Loucy (cell line): ENCODE results near the gene CNIH3.
A peak's percentile ranks its signal among the peaks of the same experiment; 100 is the strongest.

Source experiments
- H2AFZ ChIP-seq: fragments of 200-600 bp; sonication (generic); 2 replicates; pipeline ENCODE4 v1.6.0; 2016; ENCODE audit warnings: antibody characterized with exemption, mild to moderate bottlenecking, low read length, moderate library complexity
- H3F3A ChIP-seq: fragments of 200-600 bp; 2 replicates; pipeline ENCODE4 v1.6.0; 2016; ENCODE audit warnings: antibody characterized with exemption, low read depth, mild to moderate bottlenecking
- H3K27me3 ChIP-seq: fragments of 200-600 bp; sonication (generic); 2 replicates; pipeline ENCODE4 v1.6.1; 2014; ENCODE audit warnings: low read length, mild to moderate bottlenecking; ENCODE audit not compliant: insufficient read depth, poor library complexity, severe bottlenecking
- H3K36me3 ChIP-seq: fragments of 200-600 bp; sonication (generic); 2 replicates; pipeline ENCODE4 v1.6.1; 2016; ENCODE audit warnings: low read length; ENCODE audit not compliant: insufficient read depth
- H3K4me1 ChIP-seq: fragments of 200-600 bp; sonication (generic); 2 replicates; pipeline ENCODE4 v1.5.1; 2014; ENCODE audit warnings: low read length, mild to moderate bottlenecking; ENCODE audit not compliant: insufficient read depth, poor library complexity, severe bottlenecking
- H3K4me2 ChIP-seq: fragments of 200-600 bp; sonication (generic); 2 replicates; pipeline ENCODE4 v1.6.0; 2014; ENCODE audit warnings: antibody characterized with exemption, low read length, low read depth, mild to moderate bottlenecking; ENCODE audit not compliant: poor library complexity, severe bottlenecking
- H3K4me3 ChIP-seq: fragments of 200-600 bp; sonication (generic); 2 replicates; pipeline ENCODE4 v1.5.1; 2014; ENCODE audit warnings: low read length, mild to moderate bottlenecking, mixed read lengths; ENCODE audit not compliant: poor library complexity, severe bottlenecking
- H3K79me2 ChIP-seq: fragments of 200-600 bp; sonication (generic); 2 replicates; pipeline ENCODE4 v1.6.1; 2014; ENCODE audit warnings: low read length; ENCODE audit not compliant: insufficient read depth
- H3K9ac ChIP-seq: fragments of 200-600 bp; sonication (generic); 2 replicates; pipeline ENCODE4 v1.6.0; 2014; ENCODE audit warnings: mild to moderate bottlenecking, low read depth, low read length, moderate library complexity; ENCODE audit not compliant: poor library complexity, severe bottlenecking
- H3K9me2 ChIP-seq: fragments of 200-600 bp; sonication (generic); replicated peaks from 2 replicates; pipeline ENCODE4 v1.6.1; 2016; ENCODE audit warnings: low read depth, low read length, mixed read lengths
- H3K9me3 ChIP-seq: fragments of 200-600 bp; sonication (generic); 2 replicates; pipeline ENCODE4 v1.6.1; 2014; ENCODE audit warnings: mild to moderate bottlenecking, antibody characterized with exemption, low read length, low read depth; ENCODE audit not compliant: insufficient read depth
- H4K20me1 ChIP-seq: fragments of 200-600 bp; sonication (generic); 2 replicates; pipeline ENCODE4 v1.6.0; 2014; ENCODE audit warnings: antibody characterized with exemption, low read length, mild to moderate bottlenecking; ENCODE audit not compliant: insufficient read depth, poor library complexity, severe bottlenecking
- EZH2phosphoT487 ChIP-seq: fragments of 200-600 bp; IDR thresholded peaks from 2 replicates; pipeline ENCODE4 v1.6.1; 2018; ENCODE audit warnings: antibody characterized with exemption, mild to moderate bottlenecking, moderate library complexity, borderline replicate concordance
- TF ChIP-seq, protein P1 (sequence below): fragments of 200-600 bp; sonication (generic); conservative IDR thresholded peaks from 2 replicates; pipeline ENCODE4 v1.5.1; 2014; ENCODE audit warnings: mild to moderate bottlenecking, antibody characterized with exemption, low read length

Gene CNIH3

DNA sequence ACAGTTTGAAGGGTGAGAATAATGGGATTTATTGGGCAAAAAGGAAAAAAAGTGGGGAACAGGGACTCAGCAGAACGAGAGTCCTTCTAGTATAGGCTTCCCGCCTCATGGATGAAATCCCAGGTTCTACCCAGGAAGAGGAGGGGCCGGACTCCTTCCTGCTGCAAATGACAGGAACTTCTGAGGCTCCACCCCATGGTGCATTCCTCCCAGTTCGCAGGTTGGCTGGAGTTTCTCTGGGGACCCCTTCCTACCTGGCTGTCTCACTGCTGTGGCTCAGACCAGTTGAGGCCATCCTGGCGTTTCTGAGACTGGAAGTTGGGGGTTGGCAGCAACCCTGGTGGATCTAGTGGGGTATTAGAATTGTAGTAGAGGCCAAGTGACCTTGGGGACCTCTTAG lies 27.5 kb downstream of the CNIH3 start:
- H3K9me2 ChIP-seq: no peaks in the 10 kb centered on the region
- H3K4me2 ChIP-seq: no peak overlapping the region
- no peaks in the 10 kb centered on the region for H3K9me3 ChIP-seq
- peaks cover 41% of the 10 kb centered on the region for H3K4me1 ChIP-seq
- no peak overlapping the region for H2AFZ ChIP-seq
- no peak for TF ChIP-seq EZH2phosphoT487
- TF ChIP-seq, protein P1, sequence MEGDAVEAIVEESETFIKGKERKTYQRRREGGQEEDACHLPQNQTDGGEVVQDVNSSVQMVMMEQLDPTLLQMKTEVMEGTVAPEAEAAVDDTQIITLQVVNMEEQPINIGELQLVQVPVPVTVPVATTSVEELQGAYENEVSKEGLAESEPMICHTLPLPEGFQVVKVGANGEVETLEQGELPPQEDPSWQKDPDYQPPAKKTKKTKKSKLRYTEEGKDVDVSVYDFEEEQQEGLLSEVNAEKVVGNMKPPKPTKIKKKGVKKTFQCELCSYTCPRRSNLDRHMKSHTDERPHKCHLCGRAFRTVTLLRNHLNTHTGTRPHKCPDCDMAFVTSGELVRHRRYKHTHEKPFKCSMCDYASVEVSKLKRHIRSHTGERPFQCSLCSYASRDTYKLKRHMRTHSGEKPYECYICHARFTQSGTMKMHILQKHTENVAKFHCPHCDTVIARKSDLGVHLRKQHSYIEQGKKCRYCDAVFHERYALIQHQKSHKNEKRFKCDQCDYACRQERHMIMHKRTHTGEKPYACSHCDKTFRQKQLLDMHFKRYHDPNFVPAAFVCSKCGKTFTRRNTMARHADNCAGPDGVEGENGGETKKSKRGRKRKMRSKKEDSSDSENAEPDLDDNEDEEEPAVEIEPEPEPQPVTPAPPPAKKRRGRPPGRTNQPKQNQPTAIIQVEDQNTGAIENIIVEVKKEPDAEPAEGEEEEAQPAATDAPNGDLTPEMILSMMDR: no peak
- H3K4me3 ChIP-seq: no peak overlapping the region
- no peaks in the 10 kb centered on the region for H3K27me3 ChIP-seq
- H4K20me1 ChIP-seq: no peaks in the 10 kb centered on the region
- no peaks in the 10 kb centered on the region for H3F3A ChIP-seq
- no peaks in the 10 kb centered on the region for H3K36me3 ChIP-seq
- H3K79me2 ChIP-seq: peaks cover 11% of the 10 kb centered on the region; the same call in 1 of the 2 replicates
- no peak overlapping the region for H3K9ac ChIP-seq

DNA sequence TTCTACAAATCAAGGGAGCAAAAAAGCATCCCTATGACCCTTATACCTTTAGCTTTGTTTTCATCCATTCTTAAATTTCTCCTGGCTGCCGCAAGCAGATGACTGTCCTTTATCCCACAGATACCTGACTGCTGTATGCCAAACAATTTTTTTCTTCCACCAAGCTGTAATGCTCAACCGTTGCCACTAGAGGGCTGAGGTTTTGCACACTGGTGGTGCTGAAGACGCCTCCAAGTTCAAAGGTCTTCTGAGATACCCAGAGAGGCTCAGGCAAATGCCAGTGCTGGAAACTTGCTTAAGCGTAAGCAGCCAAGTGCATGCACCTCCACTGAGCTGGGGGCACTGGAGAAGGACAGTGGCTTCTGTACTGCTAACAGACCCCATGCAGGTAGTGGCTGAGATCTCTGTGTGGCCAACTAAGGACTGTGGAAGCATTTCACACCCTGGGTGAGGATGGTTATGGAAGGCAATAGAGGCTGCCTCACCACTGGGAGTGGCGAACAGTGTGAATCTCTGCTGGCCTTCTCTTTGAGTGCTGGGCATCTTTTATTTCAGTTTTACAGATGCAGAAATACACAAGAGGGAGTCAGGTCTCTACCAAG lies 28.5 kb downstream of the CNIH3 start:
- H2AFZ ChIP-seq: no peak overlapping the region
- 0 out of 2 replicates have a peak, but pooled peaks cover 3% of the 10 kb centered on the region for H3F3A ChIP-seq
- peaks cover 49% of the 10 kb centered on the region for H3K4me1 ChIP-seq
- H3K79me2 ChIP-seq: peaks cover 11% of the 10 kb centered on the region; the same call in 1 of the 2 replicates
- no peak overlapping the region for H3K4me2 ChIP-seq
- H3K9me3 ChIP-seq: no peaks in the 10 kb centered on the region
- H3K36me3 ChIP-seq: no peaks in the 10 kb centered on the region
- no peaks in the 10 kb centered on the region for H3K9me2 ChIP-seq
- H4K20me1 ChIP-seq: no peaks in the 10 kb centered on the region
- no peak overlapping the region for H3K4me3 ChIP-seq
- no peaks in the 10 kb centered on the region for H3K27me3 ChIP-seq
- TF ChIP-seq EZH2phosphoT487: no peak
- TF ChIP-seq, protein P1: peak; percentile 95
- no peak overlapping the region for H3K9ac ChIP-seq

DNA sequence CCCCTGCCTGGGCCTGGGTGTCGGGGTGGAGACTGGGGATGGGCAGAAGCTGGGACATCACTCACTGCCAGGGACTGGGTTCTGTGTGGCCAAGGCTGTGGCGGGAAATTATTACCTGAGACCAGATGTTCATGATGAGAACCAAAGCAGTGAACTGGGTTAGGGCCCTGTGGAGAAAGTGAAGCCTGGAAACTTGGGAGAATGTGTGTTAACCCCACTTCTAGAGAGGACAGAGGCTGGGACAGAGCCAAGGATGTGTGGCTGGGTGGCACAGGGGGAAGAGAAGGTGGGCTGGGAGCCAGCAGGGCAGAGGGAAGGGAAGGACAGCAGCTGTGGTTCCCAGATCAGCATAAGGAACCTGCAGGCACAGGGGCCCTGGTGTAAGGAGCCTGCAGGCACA lies 31.3 kb downstream of the CNIH3 start:
- Histone ChIP-seq H3K4me3 (no peak overlapping the region), H3K27me3 (no peaks in the 10 kb centered on the region), H3K9me3 (no peaks in the 10 kb centered on the region), H2AFZ (no peak overlapping the region), H3K79me2 (peaks cover 21% of the 10 kb centered on the region; the same call in 1 of the 2 replicates), H3K36me3 (no peaks in the 10 kb centered on the region), H3K9me2 (no peaks in the 10 kb centered on the region), H4K20me1 (no peaks in the 10 kb centered on the region), H3K9ac (no peak overlapping the region), H3K4me1 (peaks cover 48% of the 10 kb centered on the region), H3F3A (0 out of 2 replicates have a peak, but pooled peaks cover 6% of the 10 kb centered on the region), H3K4me2 (no peak overlapping the region)
- no peak for TF ChIP-seq EZH2phosphoT487
- TF ChIP-seq, protein P1: no peak
